Loucy (cell line): ENCODE data around the gene SLC6A1.

ENCODE experiments used
- CTCF ChIP-seq: fragments of 200-600 bp; sonication (generic); conservative IDR thresholded peaks from 2 replicates; pipeline ENCODE4 v1.5.1; 2014; ENCODE audit warnings: mild to moderate bottlenecking, antibody characterized with exemption, low read length
- EZH2phosphoT487 ChIP-seq: fragments of 200-600 bp; IDR thresholded peaks from 2 replicates; pipeline ENCODE4 v1.6.1; 2018; ENCODE audit warnings: antibody characterized with exemption, mild to moderate bottlenecking, moderate library complexity, borderline replicate concordance

GRCh38 chr3:10988001-10988665 lies 4.4 kb upstream of the SLC6A1 start:
- TF ChIP-seq CTCF: no peak
- TF ChIP-seq EZH2phosphoT487: no peak
